ENCODE data around the gene SLC25A42. TPM values are rescaled to one million over a fixed set of nuclear protein-coding genes. Genes with fewer than 3 reads are reported as not detected.

SLC25A42 gene
- total and polyA plus RNA-seq, 2 of the 13 experiments (the other 11 are each of a cell fraction or from before 2014, with no cell fraction given) = 12.8 to 18.3 TPM

GRCh38 chr19:19098703-19099632, 35.2 kb downstream of the SLC25A42 start (continued):
- TF ChIP-seq TFE3 (CRISPR knock-in tag; IDR thresholded peaks at IDR 0.05) (no peak), TEAD3 (CRISPR knock-in tag; optimal IDR thresholded peaks at IDR 0.05; ENCODE audit: borderline replicate concordance) (peak; percentile 30), TSC22D2 (CRISPR knock-in tag; IDR thresholded peaks at IDR 0.05; ENCODE audit: borderline replicate concordance) (no peak), ZNF761 (CRISPR knock-in tag; conservative IDR thresholded peaks at IDR 0.05) (peak; percentile 80), PHF8 (CRISPR knock-in tag; IDR thresholded peaks at IDR 0.05) (no peak; the same call in 1 of the 2 replicates), ZNF33B (CRISPR knock-in tag; IDR thresholded peaks at IDR 0.05) (0 out of 2 replicates have a peak, but pooled peaks have one; percentile 53), ZNF124 (CRISPR knock-in tag; IDR thresholded peaks at IDR 0.05) (no peak), ZMYM2 (CRISPR knock-in tag; IDR thresholded peaks at IDR 0.05) (peak; percentile 77; the same call in 1 of the 2 replicates), ZNF614 (CRISPR knock-in tag; IDR thresholded peaks at IDR 0.05; ENCODE audit: borderline replicate concordance) (no peak; the same call in 1 of the 2 replicates), FOXO1 (CRISPR knock-in tag; IDR thresholded peaks at IDR 0.05) (peak; percentile 21; the same call in 1 of the 2 replicates), ZNF101 (CRISPR knock-in tag; IDR thresholded peaks at IDR 0.05; ENCODE audit: borderline replicate concordance, low read depth) (no peak), GTF3A (CRISPR knock-in tag; conservative IDR thresholded peaks at IDR 0.05) (peak; percentile 82; the same call in 1 of the 2 replicates), ZBTB33 (CRISPR knock-in tag; IDR thresholded peaks at IDR 0.05) (no peak), ZNF720 (CRISPR knock-in tag; IDR thresholded peaks at IDR 0.05) (no peak), GMEB2 (CRISPR knock-in tag; IDR thresholded peaks at IDR 0.05; ENCODE audit: low read depth) (no peak), CTCF (CRISPR knock-in tag; IDR thresholded peaks at IDR 0.05) (peak; percentile 57)

Measured in HepG2 (cell line).